ENCODE results near the gene ZNF205.

Gene ZNF205

DNA sequence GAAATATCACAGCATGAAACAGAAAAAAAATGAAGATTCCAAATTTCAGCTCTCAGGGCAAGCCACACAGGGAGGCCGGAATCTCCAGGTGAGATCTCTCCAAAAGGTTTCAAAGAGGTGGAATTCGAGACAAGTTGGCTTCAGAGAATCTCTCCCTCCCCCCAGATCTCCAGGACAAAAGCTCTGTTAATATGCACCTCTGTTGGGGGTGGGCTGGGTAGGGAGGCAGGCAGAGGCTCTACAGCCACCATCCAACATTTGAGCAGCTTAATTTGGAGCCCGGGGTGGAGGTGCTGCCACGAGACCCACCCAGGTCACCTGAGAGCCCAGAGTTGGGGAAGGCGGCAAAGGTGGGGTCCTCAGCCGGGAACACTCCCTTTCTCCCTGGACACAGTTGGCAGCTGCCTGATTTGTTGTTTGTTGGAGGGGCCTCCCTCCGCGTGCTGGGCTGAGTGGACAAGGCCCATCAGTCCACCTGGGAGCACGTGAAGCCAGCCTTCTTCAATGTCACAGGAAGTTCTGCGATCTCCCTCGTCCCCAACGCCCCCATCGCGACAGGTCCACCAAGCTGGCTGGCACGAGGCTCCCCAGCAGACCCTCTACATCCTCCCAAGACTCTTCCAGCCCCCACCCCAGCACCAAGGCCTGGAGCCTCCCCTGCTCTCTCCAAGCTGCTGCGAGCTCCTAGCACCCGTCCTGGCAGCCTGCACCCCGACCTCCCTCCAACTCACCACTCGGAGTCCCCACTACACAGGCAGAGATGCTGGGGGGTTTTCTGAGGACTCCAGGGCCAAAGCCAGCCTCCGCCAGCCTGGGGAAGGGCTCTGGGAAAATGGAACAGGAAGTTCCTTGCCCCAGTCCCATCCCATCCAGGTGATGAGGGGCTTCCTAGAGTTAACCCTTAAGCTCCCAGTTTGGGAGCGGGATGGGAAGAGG lies 13.7 kb upstream of the ZNF205 start, which contains the start of gene ZSCAN10:
ZSCAN10 (minus strand) TSS at position 836 of the 936 bp plus-strand sequence. CDS start 6,357 bp downstream, outside the sequence.
- intact Hi-C loops (cut with DNase I), result no loop called here
- no peak for DNase-seq

DNA sequence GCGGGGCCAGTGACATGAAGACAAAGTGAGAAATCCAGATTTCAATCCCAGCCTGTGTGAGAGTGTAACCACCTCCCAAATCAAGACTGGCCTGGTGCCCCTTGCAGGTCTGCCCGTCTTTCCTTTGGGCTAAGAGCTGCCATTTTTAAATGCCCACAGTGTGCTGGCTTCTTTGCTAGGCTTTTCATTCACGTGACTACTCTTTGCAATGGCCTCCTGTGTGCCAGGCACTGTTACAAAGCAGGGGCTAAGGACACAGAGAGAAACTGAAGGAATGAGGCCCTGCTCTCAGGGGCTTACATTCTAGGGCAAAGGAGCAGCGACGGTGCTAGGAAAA lies 13.0 kb upstream of the ZNF205 start:
- intact Hi-C loops (cut with DNase I), result no loop called here
- DNase-seq, result no peak

DNA sequence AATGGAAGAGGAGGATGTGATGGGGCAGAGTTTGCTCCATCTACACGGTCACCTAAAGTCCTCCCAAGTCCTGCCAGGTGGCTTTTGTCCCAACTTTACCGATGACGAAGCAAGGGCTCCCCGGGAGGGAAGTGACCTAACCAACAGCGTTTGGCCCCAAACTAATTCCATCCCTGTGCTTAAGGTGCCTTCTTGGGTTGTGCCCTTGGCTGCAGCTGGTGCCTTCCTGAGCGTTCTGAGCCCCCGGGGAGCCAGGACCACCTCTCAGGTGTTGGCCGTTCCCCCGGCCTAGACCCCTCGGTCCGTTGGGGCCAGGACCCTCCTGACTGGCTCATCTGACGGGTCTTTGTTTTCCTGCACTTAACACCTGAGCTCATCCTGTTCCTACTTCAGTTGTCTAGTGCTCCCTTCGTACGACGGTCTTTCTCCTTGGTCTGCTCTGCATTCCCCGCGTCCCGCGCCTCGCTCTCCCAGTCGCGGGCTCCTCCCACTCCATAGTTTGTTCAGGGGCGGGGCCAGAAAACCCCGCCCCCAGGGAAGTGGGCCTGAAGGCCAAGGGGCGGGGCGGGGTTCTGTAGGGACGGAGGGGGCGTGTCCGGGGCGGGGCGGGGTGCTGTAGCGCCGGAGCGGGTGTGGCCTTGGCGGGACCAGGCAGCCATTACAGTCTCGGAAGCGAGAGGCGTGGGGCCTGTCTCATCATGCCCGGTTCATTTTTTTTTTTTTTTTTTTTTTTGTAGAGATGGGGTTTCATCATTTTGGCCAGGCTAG lies 12.5 kb upstream of the ZNF205 start:
- intact Hi-C loops (cut with DNase I), result no loop called here
- peak; percentile 27 to 78 (median 59) for DNase-seq

DNA sequence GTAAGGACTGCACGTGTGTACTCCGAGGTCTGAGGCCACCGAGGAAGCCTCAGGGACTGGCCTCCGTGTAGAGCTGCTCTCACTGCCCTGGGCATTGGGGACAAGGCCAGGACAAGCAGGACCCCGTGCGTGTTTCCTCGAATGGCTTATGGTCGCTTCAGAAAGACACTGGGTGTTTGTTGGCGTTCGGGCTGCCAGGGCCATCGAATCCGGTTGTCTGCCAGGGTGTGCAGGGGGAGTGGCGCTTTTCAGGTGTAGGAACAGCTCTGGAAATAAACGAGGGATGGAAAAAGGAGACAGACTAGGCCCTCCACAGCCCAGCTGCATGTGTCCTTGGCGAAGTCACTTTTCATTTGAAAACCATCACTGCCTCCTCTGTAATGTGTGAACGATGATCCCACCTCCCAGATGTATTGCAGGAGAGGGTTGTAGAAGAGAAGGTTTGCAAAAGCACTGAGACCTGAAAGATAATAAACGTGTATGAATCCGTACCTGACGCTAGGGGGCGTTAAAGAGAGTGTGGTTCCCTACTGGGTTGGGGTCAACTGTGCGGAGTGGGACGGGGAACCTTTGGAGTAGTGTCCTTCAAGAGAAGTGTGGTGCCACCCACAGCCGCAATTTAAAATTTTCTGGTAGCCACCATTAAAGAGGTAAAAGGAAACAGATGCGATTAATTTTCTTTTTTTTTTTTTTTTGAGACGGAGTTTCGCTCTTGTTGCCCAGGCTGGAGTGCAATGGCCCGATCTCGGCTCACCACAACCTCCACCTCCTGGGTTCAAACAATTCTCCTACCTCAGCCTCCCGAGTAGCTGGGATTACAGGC lies 11.2 kb upstream of the ZNF205 start:
- intact Hi-C loops (cut with DNase I), result no loop called here

DNA sequence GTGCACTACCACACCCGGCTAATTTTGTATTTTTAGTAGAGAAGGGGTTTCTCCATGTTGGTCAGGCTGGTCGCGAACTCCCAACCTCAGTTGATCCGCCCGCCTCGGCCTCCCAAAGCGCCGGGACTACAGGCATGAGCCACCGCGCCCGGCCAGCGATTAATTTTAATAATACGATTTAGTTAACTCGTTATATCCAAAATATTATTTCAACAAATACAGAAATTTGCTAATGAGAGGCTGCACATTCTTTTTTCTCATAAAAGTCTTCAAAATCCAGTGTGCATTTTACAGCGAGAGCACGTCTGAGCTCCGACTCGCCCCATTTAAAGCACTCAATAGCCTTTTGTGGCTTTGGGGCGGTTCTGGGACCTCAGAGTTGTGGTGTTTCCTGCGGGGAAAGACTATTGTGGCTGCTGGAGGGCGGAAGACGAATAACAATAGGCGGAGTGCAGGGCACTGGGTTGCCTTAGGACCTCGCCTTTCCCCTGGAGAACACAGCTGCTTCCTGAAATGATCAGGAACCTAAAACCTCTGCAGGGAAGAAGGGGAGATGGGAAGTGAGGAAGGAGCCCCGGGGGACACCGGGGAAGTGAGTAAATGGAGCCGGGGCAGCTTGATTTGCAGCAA lies 10.4 kb upstream of the ZNF205 start:
- no peak for DNase-seq
- intact Hi-C loops (cut with DNase I), result no loop called here

More for the DNA sequence above, 11.2 kb upstream of the ZNF205 start:
- DNase-seq, result peak in 6 of 42 donors; percentile 15 to 50 (median 34)

DNA sequence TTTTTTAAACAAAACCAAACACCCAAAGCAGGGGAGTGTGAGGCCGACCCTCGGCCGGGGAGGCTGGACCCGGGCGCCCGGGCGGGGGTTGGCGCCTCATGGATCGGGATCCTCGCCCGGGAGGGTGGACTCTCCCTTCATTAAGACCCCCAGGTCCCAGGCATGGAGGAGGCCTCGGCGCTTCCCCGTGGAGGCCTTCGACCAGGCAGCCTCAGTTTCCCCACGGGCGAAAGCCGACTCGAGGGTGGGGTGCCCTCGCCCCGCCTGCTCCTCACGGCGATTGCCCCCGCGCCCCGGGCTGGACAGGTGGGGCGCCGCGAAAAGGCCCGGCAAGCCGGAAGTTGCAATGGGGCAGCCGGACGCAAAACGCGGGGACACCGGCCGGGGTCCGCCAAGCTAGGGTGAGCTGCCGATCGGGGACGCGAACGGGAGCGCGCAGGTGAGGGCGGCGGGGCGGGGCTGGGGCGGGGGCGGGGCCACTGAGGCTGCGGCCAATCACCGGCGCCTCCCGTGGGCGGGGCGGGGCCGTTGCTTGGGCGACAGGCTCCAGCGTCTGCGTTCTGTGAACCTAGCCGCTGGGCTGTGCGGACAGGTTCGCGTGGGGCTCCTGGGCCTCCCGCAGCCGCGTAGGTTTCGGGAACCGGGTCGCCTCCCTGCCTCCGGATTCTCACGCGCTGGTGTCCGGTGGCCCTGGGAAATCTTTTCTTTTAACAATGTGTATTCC lies 6.0 kb upstream of the ZNF205 start:
- DNase-seq, result peak; percentile 73 to 96 (median 90)
- intact Hi-C loops (cut with DNase I), result no loop called here

DNA sequence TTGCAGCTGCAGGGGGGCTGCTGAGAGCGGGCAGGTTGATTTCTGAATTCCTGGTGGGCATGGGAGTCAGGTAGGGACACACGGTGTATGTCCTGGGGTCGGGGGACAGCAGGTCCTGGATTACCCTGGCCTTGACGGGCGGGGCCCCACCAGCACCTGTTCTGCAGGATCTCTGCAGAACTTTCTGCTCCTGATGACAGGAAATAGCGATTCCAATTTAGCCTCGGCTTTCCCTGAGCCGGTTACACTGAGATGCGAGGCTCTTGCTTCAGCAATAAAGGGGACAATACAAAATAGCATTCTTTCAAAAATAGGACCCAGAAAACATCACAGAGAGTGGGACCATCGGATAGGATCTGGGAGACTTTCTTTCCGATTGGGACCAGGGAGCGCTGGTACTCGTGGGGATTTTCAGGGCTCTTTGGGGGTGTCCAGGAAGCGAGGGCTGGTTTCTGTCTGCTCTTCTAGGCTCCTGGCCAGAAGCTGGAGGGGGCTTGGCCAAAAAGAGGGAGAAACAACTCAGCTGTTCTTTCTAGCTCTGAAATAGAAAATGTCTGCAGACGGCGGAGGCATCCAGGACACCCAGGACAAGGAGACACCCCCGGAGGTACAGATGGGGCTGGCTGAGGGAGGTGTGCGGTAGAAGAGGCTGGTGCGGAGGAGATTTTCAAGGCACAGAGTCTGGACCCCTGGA lies 642 bp downstream of the ZNF205 start:
- DNase-seq, result peak in 1 of 42 donors; percentile 20
- intact Hi-C loops (cut with DNase I), result no loop called here

DNA sequence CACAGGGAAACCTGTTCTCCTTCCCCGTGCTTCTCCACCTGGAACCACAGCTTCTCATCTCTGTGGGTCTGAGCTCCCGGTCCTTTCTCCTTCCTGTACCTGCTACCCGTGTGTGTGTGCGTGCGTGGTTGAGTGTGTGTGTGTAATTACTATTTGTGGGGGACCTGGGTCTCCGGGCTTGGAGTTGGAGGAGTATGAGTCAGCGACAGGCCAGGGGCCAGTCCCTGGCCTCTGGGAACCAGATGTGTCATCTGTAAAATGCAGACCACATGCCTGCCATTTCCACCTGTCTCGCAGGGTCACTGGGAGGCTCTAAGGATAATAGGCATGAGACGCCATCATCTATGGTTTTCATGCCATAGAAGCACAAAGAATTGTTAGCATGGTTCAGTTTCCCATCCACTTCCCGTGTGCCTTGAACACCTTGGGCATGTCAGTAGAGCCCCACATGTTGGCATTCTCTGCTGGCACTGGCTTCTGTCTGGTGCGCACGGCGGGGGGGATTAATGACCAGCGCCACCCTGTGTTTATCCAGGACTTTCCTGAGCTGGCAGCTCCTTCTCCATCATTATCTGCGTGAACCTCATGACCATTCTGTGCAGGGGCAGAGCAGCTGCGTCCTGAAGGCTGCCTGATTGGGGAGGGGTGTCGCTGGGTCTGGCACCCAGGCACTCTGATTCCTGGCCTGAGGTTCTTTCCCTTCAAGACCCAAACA lies 1.5 kb downstream of the ZNF205 start:
- no peak for DNase-seq
- intact Hi-C loops (cut with DNase I), result no loop called here

DNA sequence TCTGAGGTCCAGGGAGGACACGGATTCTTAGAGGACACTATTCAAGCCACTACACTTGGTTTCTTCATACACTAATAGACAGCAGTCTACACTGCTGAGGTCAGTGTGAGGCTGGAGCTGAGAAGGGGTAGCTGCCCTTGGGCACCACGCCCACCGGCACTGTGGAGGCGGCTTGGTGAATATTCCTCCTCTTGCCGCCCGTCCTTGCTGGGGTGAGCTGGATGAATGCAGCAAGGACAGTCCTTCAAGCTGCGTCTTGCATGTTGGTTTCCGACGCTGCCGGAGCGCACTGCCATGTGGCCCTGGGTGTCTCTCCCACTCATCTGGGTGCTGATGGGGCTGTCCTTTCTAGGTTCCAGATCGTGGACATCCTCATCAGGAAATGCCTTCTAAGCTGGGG lies 2.6 kb downstream of the ZNF205 start:
- intact Hi-C loops (cut with DNase I), result loop anchor here (5.0 kb wide), 1 partner anchor 53 kb away; no protein-coding TSS in a partner anchor
- no peak for DNase-seq

DNA sequence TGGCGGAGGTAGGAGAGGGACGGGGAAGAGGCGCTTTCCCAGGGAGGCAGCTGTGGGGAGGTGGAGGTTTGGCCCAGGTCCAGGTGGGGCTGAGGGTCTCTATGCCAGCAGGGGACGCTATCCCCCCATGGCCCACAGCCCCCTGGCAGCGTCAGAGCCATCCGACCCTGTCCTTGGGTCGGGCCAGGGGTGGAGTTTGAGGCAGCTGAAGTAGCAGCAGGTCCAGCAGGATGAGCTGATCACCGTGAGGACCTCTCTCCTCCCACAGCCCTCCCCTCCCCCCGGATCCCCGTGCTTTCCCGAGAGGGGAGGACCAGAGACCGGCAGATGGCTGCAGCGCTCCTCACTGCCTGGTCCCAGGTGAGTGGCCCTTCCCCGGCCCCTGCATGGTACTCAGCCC lies 3.2 kb downstream of the ZNF205 start:
- intact Hi-C loops (cut with DNase I), result loop anchor here (5.0 kb wide), 1 partner anchor 53 kb away; no protein-coding TSS in a partner anchor
- no peak for DNase-seq

DNA sequence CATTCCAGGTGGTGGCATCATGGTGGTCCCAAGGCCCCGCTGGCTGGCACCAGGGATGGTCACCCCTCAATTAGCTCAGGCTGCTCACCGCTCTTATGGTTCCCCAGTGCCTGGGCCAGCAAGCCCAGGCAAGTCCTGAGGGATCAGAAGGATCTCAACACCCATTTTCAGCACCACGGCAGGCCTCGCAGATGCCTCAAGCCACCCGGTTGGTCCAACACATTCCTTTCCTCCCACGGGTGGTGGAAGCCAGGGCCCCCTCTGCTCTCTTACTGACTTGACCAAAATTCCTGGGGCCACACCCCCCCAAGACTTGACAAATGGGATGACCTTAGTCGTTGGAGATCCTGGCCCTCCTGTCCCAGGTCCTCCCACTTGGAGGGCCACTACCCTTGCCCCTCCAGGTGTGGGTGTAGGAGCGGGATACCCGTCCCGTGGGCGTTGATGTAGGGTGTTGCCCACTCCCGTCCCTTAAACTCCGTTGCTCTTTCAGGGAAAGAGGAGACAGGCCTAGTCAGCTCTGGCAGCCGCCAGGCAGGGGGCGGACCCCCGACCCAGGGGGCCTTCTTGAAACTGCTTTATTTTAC lies 5.9 kb downstream of the ZNF205 start:
- DNase-seq, result no peak
- intact Hi-C loops (cut with DNase I), result loop anchor here (5.0 kb wide), 1 partner anchor 56 kb away; no protein-coding TSS in a partner anchor

DNA sequence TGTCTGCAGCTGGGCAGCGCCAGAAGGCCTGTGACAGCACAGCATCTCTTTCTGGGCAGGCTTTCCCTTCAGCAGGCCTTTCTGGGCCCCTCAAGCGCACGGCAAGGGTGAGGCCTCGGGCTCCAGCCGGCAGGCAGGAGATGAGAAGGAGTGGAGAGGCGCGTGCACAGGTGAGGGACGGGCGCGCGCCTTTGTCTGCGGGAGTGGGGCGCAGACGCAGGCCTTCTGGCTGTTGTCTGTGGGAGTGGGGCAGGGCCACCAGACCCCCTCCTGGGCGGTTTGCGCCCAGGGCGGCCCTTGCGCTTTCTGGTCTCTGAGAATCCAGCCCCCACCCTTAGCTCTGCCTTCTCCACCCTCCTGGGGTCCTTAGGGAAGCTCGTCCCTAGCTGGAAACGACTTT lies 6.5 kb downstream of the ZNF205 start:
- DNase-seq, result no peak
- intact Hi-C loops (cut with DNase I), result loop anchor here (5.0 kb wide), 1 partner anchor 57 kb away; no protein-coding TSS in a partner anchor

DNA sequence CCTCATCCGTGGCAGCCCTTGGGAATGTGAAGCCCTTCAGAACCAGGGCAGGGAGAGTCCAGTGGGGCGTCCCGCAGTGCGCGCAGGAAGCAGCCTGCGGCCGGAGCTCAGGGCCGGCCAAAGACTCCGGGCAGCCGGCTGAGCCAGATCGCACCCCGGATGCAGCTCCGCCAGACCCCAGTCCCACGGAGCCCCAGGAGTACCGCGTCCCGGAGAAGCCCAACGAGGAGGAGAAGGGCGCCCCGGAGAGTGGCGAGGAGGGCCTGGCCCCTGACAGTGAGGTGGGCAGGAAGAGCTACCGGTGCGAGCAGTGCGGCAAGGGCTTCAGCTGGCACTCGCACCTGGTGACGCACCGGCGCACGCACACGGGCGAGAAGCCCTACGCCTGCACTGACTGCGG lies 6.9 kb downstream of the ZNF205 start:
- DNase-seq, result no peak
- intact Hi-C loops (cut with DNase I), result loop anchor here (5.0 kb wide), 1 partner anchor 57 kb away; no protein-coding TSS in a partner anchor

DNA sequence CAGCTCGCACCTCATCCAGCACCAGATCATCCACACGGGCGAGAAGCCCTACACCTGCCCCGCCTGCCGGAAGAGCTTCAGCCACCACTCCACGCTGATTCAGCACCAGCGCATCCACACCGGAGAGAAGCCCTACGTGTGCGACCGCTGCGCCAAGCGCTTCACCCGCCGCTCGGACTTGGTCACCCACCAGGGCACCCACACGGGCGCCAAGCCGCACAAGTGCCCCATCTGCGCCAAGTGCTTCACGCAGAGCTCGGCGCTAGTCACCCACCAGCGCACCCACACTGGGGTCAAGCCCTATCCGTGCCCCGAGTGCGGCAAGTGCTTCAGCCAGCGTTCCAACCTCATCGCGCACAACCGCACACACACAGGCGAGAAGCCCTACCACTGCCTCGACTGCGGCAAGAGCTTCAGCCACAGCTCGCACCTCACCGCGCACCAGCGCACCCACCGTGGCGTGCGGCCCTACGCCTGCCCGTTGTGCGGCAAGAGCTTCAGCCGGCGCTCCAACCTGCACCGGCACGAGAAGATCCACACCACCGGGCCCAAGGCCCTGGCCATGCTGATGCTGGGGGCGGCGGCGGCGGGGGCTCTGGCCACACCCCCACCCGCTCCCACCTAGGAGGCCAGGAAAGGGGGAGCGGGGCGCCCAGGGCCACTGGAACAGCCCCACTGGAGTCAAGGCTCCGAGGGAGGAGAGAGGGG lies 7.5 kb downstream of the ZNF205 start:
- intact Hi-C loops (cut with DNase I), result loop anchor here (5.0 kb wide), 1 partner anchor 58 kb away; no protein-coding TSS in a partner anchor
- DNase-seq, result no peak

DNA sequence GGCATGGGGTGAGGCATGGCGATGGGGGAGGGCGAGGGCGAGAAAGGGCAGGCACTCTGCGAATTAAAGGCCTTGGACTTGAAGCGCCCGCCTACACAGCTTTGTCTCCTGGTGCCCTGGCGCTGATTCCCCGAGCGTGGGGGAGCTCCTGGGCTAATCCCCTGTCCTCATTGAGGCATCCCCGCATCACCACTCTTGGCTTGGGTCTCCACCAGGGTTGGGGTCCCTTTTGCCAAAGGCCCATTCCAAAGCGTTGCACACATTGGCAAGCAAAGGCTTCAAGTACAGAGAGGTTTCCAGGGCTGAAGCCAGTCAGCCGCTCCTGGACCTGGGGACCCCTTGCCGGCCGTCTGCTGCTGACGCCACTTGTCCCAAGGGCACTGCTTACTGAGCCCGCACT lies 8.0 kb downstream of the ZNF205 start:
- no peak for DNase-seq
- intact Hi-C loops (cut with DNase I), result no loop called here
